Measurements from ENCODE around the gene ZNHIT6. TPM values are rescaled to one million over a fixed set of nuclear protein-coding genes. Genes with fewer than 3 reads are reported as not detected.

The ZNHIT6 gene
- total RNA-seq, 1 donor from 2014 or later = 19.3 TPM

DNA sequence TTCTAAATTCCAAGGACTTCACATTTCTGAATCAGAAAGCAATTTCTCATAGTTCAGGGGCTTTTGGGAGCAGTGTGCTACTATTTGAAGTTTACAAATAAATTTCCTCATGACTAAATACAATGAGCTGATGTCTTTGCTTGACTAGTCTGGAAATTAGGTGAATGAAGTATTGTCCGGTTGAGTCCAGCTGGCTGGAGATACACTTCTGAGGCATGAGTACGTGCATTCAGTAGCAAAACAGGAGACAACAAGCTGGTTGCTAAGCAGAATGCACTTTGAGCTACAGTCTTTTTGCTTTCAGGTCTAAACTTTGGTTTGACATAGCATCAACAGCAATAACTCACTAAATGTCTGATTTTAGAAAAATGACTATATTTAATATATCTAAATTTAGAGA is 27.1 kb downstream of the ZNHIT6 start:
- DNase-seq (ENCODE audit: extremely low spot score, unreplicated experiment) = no peak
- Mint-ChIP-seq H3K27ac (no peak overlapping the region), H3K4me1 (ENCODE audit: unreplicated experiment) (no peaks in the 10 kb centered on the region)

DNA sequence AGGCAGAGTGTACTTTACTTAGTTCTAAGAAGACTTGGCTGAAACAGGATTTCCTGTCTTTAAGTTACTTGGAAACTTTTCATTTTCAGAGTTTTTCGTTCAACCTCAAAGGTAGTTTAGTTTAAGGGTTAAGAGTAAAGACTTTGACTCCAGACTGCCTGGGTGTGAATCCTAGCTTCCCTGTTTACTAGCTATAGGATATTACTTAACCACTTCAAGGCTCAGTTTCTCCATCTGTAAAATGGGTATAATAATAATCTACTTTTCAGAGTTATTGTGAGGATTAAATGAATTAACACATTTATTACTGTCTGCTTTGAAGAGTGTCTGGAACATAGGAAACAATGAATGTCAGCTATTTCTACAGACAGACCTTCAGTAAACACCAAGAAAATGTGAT is 30.0 kb downstream of the ZNHIT6 start:
- peaks cover 17% of the 10 kb centered on the region for H3K36me3 Mint-ChIP-seq
- H3K4me1 Mint-ChIP-seq (ENCODE audit: unreplicated experiment) = no peaks in the 10 kb centered on the region
- no peak for DNase-seq (ENCODE audit: extremely low spot score, unreplicated experiment)
- H3K9me3 Mint-ChIP-seq = no peaks in the 10 kb centered on the region
- no peak overlapping the region for H3K4me3 Mint-ChIP-seq
- H3K27ac Mint-ChIP-seq = no peak overlapping the region
- TF ChIP-seq, protein P1, sequence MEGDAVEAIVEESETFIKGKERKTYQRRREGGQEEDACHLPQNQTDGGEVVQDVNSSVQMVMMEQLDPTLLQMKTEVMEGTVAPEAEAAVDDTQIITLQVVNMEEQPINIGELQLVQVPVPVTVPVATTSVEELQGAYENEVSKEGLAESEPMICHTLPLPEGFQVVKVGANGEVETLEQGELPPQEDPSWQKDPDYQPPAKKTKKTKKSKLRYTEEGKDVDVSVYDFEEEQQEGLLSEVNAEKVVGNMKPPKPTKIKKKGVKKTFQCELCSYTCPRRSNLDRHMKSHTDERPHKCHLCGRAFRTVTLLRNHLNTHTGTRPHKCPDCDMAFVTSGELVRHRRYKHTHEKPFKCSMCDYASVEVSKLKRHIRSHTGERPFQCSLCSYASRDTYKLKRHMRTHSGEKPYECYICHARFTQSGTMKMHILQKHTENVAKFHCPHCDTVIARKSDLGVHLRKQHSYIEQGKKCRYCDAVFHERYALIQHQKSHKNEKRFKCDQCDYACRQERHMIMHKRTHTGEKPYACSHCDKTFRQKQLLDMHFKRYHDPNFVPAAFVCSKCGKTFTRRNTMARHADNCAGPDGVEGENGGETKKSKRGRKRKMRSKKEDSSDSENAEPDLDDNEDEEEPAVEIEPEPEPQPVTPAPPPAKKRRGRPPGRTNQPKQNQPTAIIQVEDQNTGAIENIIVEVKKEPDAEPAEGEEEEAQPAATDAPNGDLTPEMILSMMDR (conservative IDR thresholded peaks at IDR 0.05) = no peak
- H3K27me3 Mint-ChIP-seq = no peaks in the 10 kb centered on the region

More for the DNA sequence above, 27.1 kb downstream of the ZNHIT6 start:
- Mint-ChIP-seq H3K9me3 (no peaks in the 10 kb centered on the region), H3K36me3 (peaks cover 18% of the 10 kb centered on the region), H3K27me3 (no peaks in the 10 kb centered on the region), H3K4me3 (no peak overlapping the region)
- TF ChIP-seq, protein P1 (conservative IDR thresholded peaks at IDR 0.05) = no peak

DNA sequence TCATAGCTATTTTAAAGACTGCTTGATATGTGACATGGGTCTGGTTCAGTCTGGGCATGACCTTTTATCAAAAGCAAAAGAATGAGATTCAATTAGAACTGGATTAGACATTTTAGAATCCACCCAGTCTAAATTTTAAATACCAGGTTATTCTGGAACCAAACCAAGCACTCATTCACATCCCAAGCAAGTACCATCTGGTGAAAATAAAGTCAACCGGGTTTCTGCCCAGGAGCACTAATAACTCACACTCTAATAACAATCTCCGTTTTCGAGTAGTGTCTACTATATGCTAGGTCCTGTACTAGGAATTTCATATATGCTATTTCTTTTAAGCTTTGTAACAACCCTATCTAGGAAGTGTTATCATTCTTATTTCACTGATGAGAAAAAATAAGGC is 30.6 kb downstream of the ZNHIT6 start:
- Mint-ChIP-seq H3K4me1 (ENCODE audit: unreplicated experiment) (no peaks in the 10 kb centered on the region), H3K27ac (no peak overlapping the region), H3K4me3 (no peak overlapping the region), H3K27me3 (no peaks in the 10 kb centered on the region), H3K36me3 (peaks cover 17% of the 10 kb centered on the region), H3K9me3 (no peaks in the 10 kb centered on the region)
- TF ChIP-seq, protein P1 (conservative IDR thresholded peaks at IDR 0.05) = no peak
- DNase-seq (ENCODE audit: extremely low spot score, unreplicated experiment) = no peak

DNA sequence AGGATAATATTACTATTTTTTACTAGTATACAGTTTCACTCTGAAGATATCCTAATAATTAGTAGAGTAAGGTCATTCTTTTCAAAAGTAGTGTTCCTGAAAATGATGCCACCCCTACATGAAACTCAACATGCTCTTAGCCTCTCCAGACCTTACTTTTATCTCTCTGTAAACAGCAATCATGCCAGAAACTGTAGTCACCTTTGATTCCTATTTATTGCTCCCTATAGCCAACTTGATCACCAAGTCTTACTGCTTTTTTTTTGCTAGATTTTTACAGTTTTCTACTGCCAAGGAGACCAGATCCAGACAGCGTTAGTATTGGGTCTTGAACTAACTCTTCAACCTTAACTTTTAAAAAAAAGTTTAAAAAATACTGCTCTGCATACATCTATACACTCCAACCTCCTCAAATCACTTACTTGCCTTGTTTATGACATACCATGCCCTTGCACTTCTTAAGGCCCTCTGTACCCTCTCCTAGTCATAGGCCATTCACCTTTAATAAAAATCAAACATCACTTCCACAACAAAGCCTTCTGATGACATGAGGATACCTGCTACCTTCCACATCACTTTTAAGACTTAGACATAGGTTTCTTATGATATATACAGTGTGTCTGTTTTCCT is 36.1 kb downstream of the ZNHIT6 start:
- Mint-ChIP-seq H3K36me3 (peaks cover 31% of the 10 kb centered on the region), H3K27ac (no peak overlapping the region)

DNA sequence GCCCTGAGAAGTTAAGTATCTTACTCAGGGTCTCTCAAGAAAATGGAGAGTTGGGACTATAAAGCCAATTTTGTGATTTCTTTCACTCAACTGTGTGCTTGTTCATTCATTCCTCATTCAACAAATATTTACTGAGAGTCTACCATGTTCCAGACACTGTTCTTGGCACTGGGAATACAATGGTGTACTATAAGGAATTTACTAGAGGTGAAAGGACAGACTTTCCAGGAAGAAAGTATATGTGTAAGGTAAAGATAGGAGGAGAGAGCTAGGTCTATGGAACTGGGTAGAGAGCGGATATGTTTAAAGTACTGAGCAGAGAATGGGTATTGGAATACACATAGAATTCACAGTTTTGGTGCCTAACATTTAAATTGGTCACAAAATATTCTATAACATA is 42.3 kb downstream of the ZNHIT6 start:
- Mint-ChIP-seq H3K27me3 (no peaks in the 10 kb centered on the region), H3K4me1 (ENCODE audit: unreplicated experiment) (peaks cover 3% of the 10 kb centered on the region), H3K36me3 (peaks cover 27% of the 10 kb centered on the region), H3K4me3 (no peak overlapping the region), H3K9me3 (no peaks in the 10 kb centered on the region), H3K27ac (no peak overlapping the region)
- DNase-seq (ENCODE audit: extremely low spot score, unreplicated experiment) = no peak
- TF ChIP-seq, protein P1 (conservative IDR thresholded peaks at IDR 0.05) = no peak

More for the DNA sequence above, 36.1 kb downstream of the ZNHIT6 start:
- H3K4me1 Mint-ChIP-seq (ENCODE audit: unreplicated experiment) = peaks cover 3% of the 10 kb centered on the region
- TF ChIP-seq, protein P1 (conservative IDR thresholded peaks at IDR 0.05) = no peak
- no peaks in the 10 kb centered on the region for H3K9me3 Mint-ChIP-seq
- H3K4me3 Mint-ChIP-seq = no peak overlapping the region
- no peak for DNase-seq (ENCODE audit: extremely low spot score, unreplicated experiment)
- H3K27me3 Mint-ChIP-seq = no peaks in the 10 kb centered on the region
